GM19455 (cell line): ENCODE measurements around the gene FHL2.

ENCODE experiments used
- ATAC-seq: cut with Tn5 transposase; IDR thresholded peaks from one replicate; pipeline ENCODE4 v1.9.1; 2021; ENCODE audit not compliant: unreplicated experiment

The FHL2 gene

GRCh38 chr2:105399207-105399861 is 483 bp upstream of the FHL2 start:
- no peak for ATAC-seq

DNA sequence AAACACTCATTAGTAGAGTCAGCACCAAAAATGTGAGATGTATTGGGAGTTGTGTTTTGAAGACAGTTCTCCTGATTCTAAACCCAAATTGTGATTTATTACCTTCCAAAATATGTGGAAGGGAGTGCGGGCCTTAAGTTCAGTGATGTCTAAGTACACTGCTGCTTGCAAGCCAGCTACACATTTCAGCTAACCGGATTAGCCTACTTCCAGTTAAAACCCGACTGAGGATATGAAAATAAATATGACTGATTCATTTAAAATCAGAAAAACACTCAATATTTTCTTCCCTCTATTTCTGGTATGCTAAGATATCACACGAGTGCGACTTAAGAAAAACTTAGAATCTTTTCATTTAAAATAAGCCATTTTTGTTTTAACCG is 907 bp downstream of the FHL2 start:
- no peak for ATAC-seq

DNA sequence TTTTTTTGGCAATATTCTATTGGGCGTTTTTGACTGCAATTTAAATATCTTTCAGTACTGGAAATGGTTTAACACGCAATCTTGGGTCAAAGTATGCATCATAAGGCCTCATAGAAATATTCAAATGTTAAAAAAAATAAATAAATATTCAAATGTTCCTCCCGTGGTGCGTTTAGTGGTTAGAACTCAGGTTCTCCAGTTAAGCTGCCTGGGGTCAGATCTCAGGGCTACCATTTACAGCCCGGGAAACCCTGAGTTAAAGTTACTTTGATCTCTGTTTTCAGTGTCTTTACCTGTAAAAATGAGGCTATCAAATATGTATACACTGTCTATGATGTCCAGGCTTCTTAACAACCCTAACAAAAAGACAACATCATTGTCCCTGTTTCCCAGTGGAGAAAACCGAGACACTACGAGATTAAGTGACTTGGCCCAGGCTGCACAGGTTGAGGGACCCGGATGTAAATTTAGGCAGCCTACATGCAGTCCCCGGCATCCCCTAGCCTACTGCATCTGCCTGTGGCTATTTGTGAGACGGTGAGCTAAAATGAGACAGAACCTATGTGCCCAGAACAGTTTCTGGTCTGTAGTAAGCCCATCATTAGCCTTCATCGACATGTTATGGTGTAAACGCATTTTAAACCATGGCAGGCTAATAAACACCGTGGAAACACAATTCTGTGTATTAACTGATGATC is 1.7 kb downstream of the FHL2 start:
- ATAC-seq = no peak

- no peak for ATAC-seq
Observed at GRCh38 chr2:105396254-105397024, 2.4 kb downstream of the FHL2 start.

DNA sequence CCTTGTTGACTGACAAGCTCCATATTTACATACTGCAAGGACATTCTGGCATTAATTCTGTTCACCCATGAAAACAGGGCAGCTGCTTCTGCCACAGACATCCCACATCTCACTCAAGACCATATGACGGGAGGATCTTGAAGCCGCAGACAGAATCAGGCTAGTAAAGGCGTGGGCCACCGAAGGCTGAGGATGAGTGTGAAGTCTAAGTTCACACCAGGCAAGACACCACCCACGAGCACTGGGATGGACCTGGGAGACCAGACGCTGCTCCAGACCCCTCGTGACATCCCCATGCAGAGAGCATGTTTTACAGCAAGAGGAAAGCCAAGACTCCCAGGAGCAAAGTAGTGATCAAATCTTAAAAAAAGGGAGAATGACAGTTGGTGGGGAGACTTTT is 3.2 kb downstream of the FHL2 start:
- ATAC-seq = no peak

DNA sequence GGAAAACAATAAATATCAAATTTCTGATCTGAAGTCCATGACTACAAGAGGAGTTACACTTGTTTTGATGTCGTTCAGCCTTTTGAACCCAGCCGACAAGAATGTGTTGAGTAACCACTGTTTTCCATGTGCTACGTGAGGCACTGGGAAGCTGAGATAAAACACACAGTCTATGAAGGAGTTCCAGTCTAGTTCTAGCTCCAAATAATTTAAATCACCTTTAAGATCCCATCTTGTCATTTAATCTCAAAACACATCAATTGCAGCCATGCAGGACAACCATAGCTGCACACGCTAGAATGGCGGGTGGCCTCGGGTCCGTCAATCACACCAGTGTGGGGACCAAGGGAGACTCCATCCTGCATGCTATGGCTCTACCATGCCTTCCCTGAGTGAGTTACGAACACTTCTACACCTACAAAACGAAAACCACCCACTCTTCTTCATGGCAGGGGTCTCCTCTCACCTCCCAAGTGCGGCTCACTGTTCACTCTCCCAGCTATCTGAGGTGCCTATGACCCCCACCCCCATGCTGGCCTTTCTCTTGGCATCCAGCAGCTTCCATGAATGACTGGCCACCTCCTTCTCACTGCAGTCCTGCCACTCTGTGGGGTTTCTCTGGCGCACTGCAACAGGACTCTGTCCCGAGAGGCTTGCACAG is 3.8 kb downstream of the FHL2 start:
- ATAC-seq = no peak

DNA sequence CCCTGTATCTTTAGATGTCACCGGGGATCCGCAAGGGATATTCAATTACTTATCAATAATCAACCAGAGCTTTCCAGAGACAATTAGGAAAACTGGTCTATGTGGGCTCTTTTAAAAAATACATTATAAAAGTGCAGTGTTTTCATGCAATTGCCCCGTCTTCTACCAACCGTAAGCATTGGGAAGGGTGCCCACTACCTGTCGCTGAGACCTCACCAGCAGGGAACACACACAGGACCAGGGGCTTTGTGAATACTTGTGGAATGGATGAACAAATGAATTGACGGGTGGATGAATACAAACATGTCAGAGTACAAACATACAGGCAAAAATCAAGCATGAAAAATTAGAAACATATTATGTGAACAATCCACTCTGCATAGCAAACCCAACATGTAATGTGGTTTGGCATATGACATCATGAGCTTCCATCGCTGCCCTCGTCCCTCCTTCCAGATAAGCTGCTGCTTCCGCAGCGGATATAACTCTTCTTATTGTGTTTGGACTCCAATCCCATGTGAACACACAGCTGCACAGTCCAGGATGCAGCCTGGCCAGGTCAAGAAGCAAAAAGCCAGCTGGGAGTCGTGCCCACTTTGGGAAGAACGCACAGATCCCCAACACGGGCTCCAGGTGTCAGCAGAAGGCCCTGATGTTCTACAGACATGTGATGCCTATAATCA is 5.3 kb downstream of the FHL2 start:
- no peak for ATAC-seq

GRCh38 chr2:105391763-105392662 is 6.8 kb downstream of the FHL2 start:
- ATAC-seq = no peak

- no peak for ATAC-seq
Observed at GRCh38 chr2:105391058-105391627, 7.7 kb downstream of the FHL2 start.

DNA sequence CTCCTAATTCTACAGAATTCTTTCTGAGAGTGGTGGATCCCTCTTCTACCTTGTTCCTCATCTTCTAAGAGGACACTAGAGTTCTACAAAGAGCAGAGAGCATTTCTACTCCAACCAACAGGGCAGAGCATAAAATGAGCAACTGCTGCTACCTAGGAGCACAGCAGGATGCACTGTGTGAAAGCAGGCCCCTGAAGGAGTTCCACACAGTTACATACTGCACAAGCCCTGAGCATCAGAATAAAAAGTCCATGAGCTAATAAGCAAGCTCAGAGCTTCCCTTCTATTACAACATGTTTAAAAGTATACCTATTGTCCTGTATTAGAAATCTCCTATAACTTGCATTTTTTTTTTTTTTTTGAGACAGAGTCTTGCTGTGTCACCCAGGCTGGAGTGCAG is 8.4 kb downstream of the FHL2 start:
- ATAC-seq = no peak

DNA sequence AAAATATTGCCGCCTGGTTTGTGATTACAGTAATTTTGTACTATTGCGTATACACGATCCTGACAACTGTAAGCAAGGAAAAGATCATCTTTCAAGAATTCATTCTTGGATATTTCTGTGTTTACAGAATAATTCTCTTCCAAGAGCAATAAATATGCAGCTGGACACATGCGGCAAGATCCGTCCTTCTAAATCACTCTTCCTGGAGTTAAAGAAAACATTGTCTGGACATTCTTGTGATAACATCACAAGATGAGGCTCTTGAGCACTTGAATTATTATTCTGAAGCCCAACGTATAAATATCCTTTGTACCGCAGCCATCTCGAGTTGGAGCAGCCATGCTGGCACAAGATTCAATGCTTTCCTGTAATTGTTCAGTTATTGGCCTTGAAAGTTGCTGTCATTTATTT is 9.9 kb downstream of the FHL2 start:
- no peak for ATAC-seq

GRCh38 chr2:105387225-105387624 is 11.6 kb downstream of the FHL2 start:
- no peak for ATAC-seq

- no peak for ATAC-seq
Observed at GRCh38 chr2:105385731-105386540, 12.9 kb downstream of the FHL2 start.

DNA sequence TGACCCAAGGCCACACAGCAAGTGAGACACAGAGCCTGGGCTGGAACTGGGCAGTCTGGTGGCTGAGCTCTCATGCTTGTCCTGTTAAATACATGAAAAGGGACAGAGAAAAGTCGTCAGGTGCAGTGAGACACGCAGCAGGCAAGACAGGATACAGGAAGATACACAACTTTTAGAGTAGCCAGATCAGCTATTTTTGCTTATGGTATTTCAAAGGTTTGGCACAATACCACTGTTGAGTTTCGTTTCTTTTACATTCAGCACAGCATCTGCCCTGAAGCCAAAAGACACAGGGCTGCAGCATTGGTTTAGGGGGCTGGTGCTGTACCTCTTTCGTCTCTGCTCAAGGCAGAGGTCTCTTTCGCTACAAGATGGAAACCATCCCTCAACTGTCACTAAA is 14.0 kb downstream of the FHL2 start:
- ATAC-seq = no peak

DNA sequence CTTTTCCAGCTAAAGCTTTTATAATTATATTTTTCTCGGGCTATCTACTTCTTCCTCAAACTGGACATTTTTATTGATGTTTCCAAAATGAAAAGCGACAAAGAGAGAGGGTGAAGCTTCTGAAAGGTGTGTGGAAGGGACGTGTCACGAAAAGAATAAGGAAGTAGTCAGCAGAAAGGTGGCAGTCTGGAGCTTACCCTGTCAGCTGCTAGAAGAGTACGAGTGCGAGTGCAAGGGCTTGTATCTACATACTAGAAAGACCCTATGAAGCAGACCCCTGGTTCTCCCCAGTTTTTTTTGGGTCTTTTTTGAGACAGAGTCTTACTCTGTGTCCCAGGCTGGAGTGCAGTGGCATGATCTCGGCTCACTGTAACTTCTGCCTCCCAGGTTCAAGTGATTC is 14.6 kb downstream of the FHL2 start:
- ATAC-seq = no peak

DNA sequence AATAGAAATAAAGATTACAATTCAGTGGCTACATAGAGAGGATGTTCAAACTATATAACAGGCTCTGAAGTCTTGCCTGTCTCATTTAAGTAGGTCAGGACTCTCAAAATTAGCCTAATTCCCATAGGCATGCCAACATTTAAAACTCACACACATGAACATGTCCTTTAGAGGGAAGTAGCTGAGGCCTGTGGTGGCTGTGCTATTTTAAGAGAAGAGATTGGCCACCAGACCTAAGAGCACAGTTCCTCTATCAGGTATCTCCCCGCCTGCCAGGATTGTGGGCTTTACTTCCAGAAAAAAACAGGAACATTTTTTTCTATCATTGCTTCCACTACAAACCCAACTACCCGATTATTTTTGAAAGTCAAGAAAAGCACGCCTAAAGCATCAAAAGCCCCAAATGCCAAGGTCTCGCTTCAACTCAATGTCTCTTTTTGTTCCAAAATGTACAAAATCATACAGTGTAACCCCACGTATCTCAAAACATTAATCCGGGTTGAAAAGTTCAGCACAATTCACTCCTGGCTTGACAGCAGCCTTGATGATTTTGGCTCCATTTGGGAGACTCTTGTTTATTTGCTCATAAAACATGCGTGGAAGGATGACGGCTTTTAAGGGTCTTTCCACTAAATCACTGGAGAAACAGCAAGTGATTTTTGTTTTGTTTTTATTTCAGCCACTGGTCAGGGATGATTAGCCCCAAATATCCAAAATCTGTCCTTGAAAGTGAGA is 15.3 kb downstream of the FHL2 start:
- ATAC-seq = no peak

- no peak for ATAC-seq
Observed at GRCh38 chr2:105382177-105382576, 16.7 kb downstream of the FHL2 start.

GRCh38 chr2:105381101-105381668 is 17.7 kb downstream of the FHL2 start:
- no peak for ATAC-seq
